Lower leg skin (tissue), 3 donors: Measurements from ENCODE around the gene PARP16.

Experiments
- CTCF ChIP-seq, 3 donors: fragments of 450-650 bp; IDR thresholded peaks; one replicate each; pipeline ENCODE4 v1.5.1; 2016; ENCODE audit warnings: antibody characterized with exemption in 3 of 3, mild to moderate bottlenecking in 3 of 3, moderate library complexity in 2 of 3
- POLR2A ChIP-seq, 2 donors: fragments of 450-650 bp; IDR thresholded peaks; one replicate each; pipeline ENCODE4 v1.6.1; 2016 to 2017; ENCODE audit warnings: antibody characterized with exemption in 2 of 2, mild to moderate bottlenecking in 1 of 2, moderate library complexity in 1 of 2

GRCh38 chr15:65331811-65332210 is 45.1 kb upstream of the PARP16 start:
- TF ChIP-seq CTCF (IDR thresholded peaks at IDR 0.05) (no peak), POLR2A (IDR thresholded peaks at IDR 0.05) (no peak)
